NCI-H69 (cell line): ENCODE measurements around the gene C10orf90.
"Not testable (repeated sequence)": the region's sequence is repeated elsewhere in the genome, so short reads cannot be mapped to it uniquely, and the experiment has no call there.

Experiments
- DNase-seq: peaks from one replicate; lab custom pipeline; 2025; lab: John Stamatoyannopoulos, UW

C10orf90 gene

DNA sequence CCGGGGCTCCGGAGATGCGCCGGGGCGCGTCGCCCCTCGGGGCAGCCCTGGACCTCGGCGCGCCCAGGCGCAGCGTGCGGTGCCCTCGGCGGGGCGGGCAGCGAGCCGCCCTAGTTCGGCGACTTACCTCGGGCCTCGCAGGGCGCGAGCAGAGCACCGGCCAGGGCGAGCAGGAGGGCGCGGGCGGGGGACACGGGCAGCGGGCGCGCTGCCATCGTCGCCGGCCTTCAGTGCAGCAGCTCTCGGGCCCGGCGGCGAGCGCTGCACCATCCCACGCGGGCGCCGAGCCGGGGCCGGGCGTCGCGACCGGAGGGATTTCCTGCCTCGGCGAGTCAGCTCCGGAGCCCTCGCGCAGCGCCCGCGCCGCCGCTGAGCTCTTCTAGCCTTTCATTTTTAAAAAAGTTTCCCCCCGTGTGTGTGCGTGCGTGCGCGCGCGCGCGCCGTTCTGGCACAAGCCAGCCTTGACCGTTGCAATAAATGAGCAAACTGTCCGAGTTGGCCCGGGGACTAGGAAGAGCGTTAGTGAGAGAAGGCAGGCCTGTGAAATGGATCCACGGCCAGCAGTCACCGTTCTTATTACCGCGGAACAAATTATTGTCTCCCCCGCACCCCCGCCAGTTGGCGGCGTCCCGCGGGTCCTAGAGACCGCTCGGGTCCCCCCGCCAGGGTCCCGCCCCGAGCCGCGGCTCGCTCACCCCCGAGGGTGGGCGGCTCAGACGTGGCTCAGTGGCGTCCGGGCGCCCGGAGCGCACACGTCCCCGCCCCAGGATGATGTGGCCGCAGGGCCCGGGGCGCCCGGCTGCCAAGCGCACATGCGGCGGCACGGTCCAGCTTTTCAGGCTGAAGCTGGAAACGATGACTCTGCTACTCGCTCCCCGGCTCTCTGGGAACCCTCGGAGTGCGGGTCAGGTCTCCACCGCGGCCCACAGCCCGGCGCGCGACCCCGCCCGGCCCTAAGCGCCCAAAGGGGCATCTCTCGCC, 282.3 kb downstream of the C10orf90 start, which contains the start of gene ADAM12:
TSS of gene ADAM12 (minus strand) at position 547 of the 981 bp plus-strand sequence. CDS start at position 215, 332 bp downstream.
- DNase-seq, result peak; percentile 41

- peak; percentile 51 for DNase-seq
These were observed 283.2 kb downstream of the C10orf90 start for GRCh38 chr10:126387041-126387921.

DNA sequence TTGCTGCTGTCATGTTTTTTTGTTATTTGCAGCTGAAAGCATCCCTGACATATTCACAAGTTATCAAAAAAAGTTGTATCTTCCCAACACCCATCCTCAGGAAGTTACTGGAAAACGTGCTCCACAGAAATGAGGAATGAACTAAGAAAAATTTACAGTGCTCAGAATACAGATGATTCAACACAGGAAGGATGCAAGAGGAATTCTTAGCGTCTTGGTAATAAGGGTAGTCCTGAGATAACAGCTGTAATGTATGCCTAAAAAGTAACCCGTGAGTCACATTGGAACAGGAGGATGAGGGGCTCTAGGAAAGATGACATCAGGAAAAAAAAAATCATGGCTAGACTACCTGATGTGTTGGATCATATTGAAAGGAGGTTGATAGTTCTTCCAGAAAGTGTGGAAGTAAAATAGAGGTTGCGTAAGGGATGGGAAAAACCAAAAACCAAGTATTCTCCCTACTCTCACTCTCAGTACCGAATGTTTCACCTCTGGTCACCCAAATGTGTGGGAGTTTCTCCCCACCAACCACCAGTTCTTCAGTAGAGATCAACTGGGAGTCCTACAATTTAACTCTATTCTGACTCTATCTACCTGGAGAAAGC, 286.1 kb downstream of the C10orf90 start:
- no peak for DNase-seq

GRCh38 chr10:126380352-126381076, 290.0 kb downstream of the C10orf90 start:
- no peak for DNase-seq

GRCh38 chr10:126379166-126379565, 291.3 kb downstream of the C10orf90 start:
- DNase-seq, result not testable (repeated sequence)

DNA sequence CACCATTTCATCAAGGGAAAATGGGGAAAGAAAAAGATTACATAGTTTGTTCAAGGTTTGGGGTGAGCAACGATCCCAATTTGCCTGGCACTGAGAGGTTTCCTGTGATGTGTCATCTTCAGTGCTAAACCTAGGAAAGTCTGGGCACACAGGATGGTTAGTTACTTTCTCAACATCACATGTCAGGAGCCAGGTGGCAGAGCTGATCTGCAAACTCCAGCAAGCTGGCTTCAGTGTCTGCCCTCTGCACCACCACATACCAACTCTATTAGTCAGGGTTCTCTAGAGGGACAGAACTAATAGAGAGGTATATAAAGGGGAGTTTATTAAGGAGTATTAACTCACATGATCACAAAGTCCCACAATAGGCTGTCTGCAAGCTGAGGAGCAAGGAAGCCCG, 293.5 kb downstream of the C10orf90 start:
- no peak for DNase-seq

DNA sequence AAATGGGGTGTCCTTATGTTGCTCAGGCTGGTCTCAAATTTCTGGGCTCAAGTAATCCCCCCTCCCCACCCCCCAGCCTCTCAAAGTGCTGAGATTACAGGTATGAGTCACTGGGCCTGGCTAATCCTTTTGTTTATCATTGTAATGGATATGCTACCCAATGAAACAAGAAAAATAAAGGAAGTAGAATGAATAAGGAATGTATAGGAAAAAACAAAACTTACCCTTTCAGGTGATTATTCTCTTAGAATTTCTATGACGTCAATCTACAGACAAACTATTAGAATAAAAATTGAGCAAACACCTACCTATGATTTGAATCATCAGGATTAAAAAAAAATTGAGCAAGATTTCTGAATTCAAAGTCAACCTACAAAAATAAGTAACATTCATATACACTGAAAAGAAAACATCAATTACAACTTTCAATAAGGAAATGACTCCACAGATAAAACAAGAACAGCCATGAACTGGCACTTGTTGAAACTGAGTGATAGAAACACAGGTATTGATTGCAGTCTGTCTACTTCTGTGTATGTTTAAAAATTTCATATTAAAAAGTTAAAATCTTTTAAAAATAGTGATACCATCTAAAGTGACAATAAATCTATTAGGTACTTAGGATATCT, 294.5 kb downstream of the C10orf90 start:
- no peak for DNase-seq

DNA sequence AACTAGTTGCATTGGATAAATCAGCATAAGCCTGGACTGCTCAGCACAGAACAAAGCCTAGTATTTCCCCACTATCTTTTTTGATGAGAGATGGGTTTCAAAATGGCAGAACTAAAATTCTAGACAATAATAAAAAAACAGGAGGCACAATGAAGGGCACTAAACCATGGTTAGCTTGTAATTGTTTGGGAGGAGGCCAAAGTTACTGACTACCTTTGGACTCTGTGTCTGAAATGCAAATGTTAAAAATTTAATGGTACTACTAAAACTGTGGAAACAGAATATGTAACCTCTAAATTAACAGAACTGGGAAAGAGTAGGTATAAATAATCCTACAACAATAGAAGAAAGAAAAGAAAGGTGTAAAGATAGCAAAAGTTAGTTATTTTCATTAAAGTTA, 295.2 kb downstream of the C10orf90 start:
- DNase-seq, result no peak
